CD4-positive, alpha-beta memory T cell (primary cell): Measurements from ENCODE around the gene ASTE1. TPM values are rescaled to one million over a fixed set of nuclear protein-coding genes. Genes with fewer than 3 reads are reported as not detected.

Experiments
- CTCF ChIA-PET: fragments of 350-600 bp; sonication (Branson Sonifier 250); formaldehyde crosslinking; loops from one replicate; lab custom pipeline; 2021; ENCODE audit warnings: inconsistent platforms; ENCODE audit not compliant: partially characterized antibody; lab: Charles Lee
- POLR2A ChIA-PET: fragments of 350-600 bp; sonication (Branson Sonifier 250); formaldehyde crosslinking; loops from one replicate; lab custom pipeline; 2021; ENCODE audit not compliant: partially characterized antibody; lab: Charles Lee
- DNase-seq, 5 donors: peaks; one replicate each; pipeline versions ENCODE4 v3.0.0 to v3.0.0-alpha.2; 2020 to 2022; ENCODE audit warnings: mixed read lengths in 1 of 5
- H3K27ac ChIP-seq: one replicate; pipeline ENCODE4 v1.7.0; 2013; ENCODE audit warnings: low read depth, low read length
- H3K27me3 ChIP-seq: 2 replicates; pipeline ENCODE4 v1.7.0; 2013; ENCODE audit warnings: mild to moderate bottlenecking, low read length, moderate library complexity; ENCODE audit not compliant: insufficient read depth
- H3K36me3 ChIP-seq: 2 replicates; pipeline ENCODE4 v1.7.0; 2013; ENCODE audit warnings: mild to moderate bottlenecking, low read length, moderate library complexity; ENCODE audit not compliant: insufficient read depth
- H3K4me1 ChIP-seq: 2 replicates; pipeline ENCODE4 v1.7.0; 2013; ENCODE audit warnings: mild to moderate bottlenecking, low read length, moderate library complexity; ENCODE audit not compliant: insufficient read depth
- H3K4me3 ChIP-seq, 2 donors: one replicate each; pipeline ENCODE4 v1.7.0; 2013; ENCODE audit warnings: low read length in 2 of 2, mild to moderate bottlenecking in 1 of 2
- H3K9me3 ChIP-seq, 2 donors: one replicate each; pipeline ENCODE4 v1.7.0; 2013; ENCODE audit warnings: low read length in 2 of 2, control low read depth in 1 of 2; ENCODE audit not compliant: control insufficient read depth in 1 of 2
- H3K27ac Mint-ChIP-seq, 7 donors: one replicate each; pipeline ENCODE4 v1.8.0; 2020 to 2021; ENCODE audit warnings: mixed read lengths in 7 of 7, mild to moderate bottlenecking in 6 of 7, inconsistent platforms in 3 of 7, moderate library complexity in 3 of 7
- H3K27me3 Mint-ChIP-seq, 2 donors: one replicate each; pipeline ENCODE4 v1.8.0; 2020 to 2021; ENCODE audit warnings: mixed read lengths in 2 of 2
- H3K36me3 Mint-ChIP-seq, 2 donors: one replicate each; pipeline ENCODE4 v1.8.0; 2020 to 2021; ENCODE audit warnings: mixed read lengths in 2 of 2, inconsistent platforms in 1 of 2, mild to moderate bottlenecking in 1 of 2
- H3K4me1 Mint-ChIP-seq, 4 donors: one replicate each; pipeline ENCODE4 v1.8.0; 2020 to 2021; ENCODE audit warnings: mixed read lengths in 4 of 4, mild to moderate bottlenecking in 1 of 4
- H3K4me3 Mint-ChIP-seq, 8 donors: one replicate each; pipeline ENCODE4 v1.8.0; 2020 to 2021; ENCODE audit warnings: mixed read lengths in 8 of 8, mild to moderate bottlenecking in 7 of 8, moderate library complexity in 6 of 8, inconsistent platforms in 3 of 8
- H3K9me3 Mint-ChIP-seq, 8 donors: one replicate each; pipeline ENCODE4 v1.8.0; 2020 to 2021; ENCODE audit warnings: mixed read lengths in 8 of 8, mild to moderate bottlenecking in 5 of 8, inconsistent platforms in 3 of 8, moderate library complexity in 1 of 8
- intact Hi-C: fragments of 100-400 bp; cut with micrococcal nuclease; formaldehyde crosslinking; loops from one replicate; pipeline ENCODE4 v1.15.1; 2023
- polyA plus RNA-seq, 2 donors: library from polyadenylated mRNA; unstranded; fragments of 300-500 nt; fragmentation: Illumina TruSeq; gene quantifications; one replicate each; pipeline ENCODE4 v1.2.3, GENCODE V29; 2021
- total RNA-seq, 2 experiments: library from RNA; stranded (reverse); gene quantifications; one replicate each; pipeline ENCODE4 v1.2.3, GENCODE V29; 2021

ASTE1 gene
- total and polyA plus RNA-seq, 4 experiments from 2014 or later = 23.8 to 31.9 (median 28.1) TPM

GRCh38 chr3:130963878-130964277, 62.7 kb downstream of the ASTE1 start:
- H3K9me3 ChIP-seq = no peaks in the 10 kb centered on the region
- no peaks in the 10 kb centered on the region for H3K4me1 Mint-ChIP-seq
- H3K27ac ChIP-seq = no peak overlapping the region
- POLR2A ChIA-PET = no interaction called here
- no peak overlapping the region for H3K27ac Mint-ChIP-seq
- no peaks in the 10 kb centered on the region for H3K4me1 ChIP-seq
- no peak overlapping the region for H3K4me3 Mint-ChIP-seq
- intact Hi-C loops = no loop called here
- no peaks in the 10 kb centered on the region for H3K27me3 ChIP-seq
- H3K9me3 Mint-ChIP-seq = no peaks in the 10 kb centered on the region
- CTCF ChIA-PET = no interaction called here
- no peaks in the 10 kb centered on the region for H3K27me3 Mint-ChIP-seq
- no peak overlapping the region for H3K4me3 ChIP-seq
- H3K36me3 Mint-ChIP-seq = peaks cover 70 to 72% of the 10 kb centered on the region in 2 donors
- no peak for DNase-seq
- H3K36me3 ChIP-seq = peaks cover 27% of the 10 kb centered on the region

Other genes with a start within 250 kb of the ASTE1 start
- gene ATP2C1, start 132.7 kb downstream of the ASTE1 start, total RNA-seq = 10 to 100 TPM; 56.3 to 57.3 TPM
- 10 to 100 TPM; 12.0 to 12.7 TPM for gene ATP2C1, start 132.7 kb downstream of the ASTE1 start, polyA plus RNA-seq
- gene NEK11, start 52 bp upstream of the ASTE1 start, total RNA-seq = 1 to 10 TPM; 5.3 to 6.2 TPM
- gene NEK11, start 52 bp upstream of the ASTE1 start, polyA plus RNA-seq = 1 to 10 TPM; 1.9 to 3.8 TPM